ENCODE data around the gene WRAP73.
A peak's percentile ranks its signal among the peaks of the same experiment; 100 is the strongest.
"Not testable (repeated sequence)": the region's sequence is repeated elsewhere in the genome, so short reads cannot be mapped to it uniquely, and the experiment has no call there.

WRAP73 gene

GRCh38 chr1:3629561-3630160, 20.2 kb downstream of the WRAP73 start:
- Histone ChIP-seq H3K4me3 (no peak overlapping the region), H3K4me1 (no peaks in the 10 kb centered on the region), H3K27me3 (ENCODE audit: low read depth) (no peaks in the 10 kb centered on the region), H3K9me3 (no peaks in the 10 kb centered on the region), H3K36me3 (replicated peaks) (peaks cover 15% of the 10 kb centered on the region)
- in situ Hi-C loops (cut with MboI; ENCODE audit: low sequenced_read_pairs), result no loop called here
- no peak for DNase-seq (ENCODE audit: low spot score in 2 of 2)

- H3K9me3 ChIP-seq, result no peaks in the 10 kb centered on the region
- no peaks in the 10 kb centered on the region; the same call in 1 of the 2 replicates for H3K4me1 ChIP-seq
- in situ Hi-C loops (cut with MboI; ENCODE audit: low sequenced_read_pairs), result no loop called here
- H3K36me3 ChIP-seq (replicated peaks), result peaks cover 9% of the 10 kb centered on the region
- DNase-seq (ENCODE audit: low spot score in 2 of 2), result no peak
- no peak overlapping the region for H3K4me3 ChIP-seq
- no peaks in the 10 kb centered on the region for H3K27me3 ChIP-seq (ENCODE audit: low read depth)
These were observed 21.5 kb downstream of the WRAP73 start for GRCh38 chr1:3628445-3628844.

- in situ Hi-C loops (cut with MboI; ENCODE audit: low sequenced_read_pairs), result no loop called here
- Histone ChIP-seq H3K4me1 (no peaks in the 10 kb centered on the region; the same call in 1 of the 2 replicates), H3K36me3 (replicated peaks) (peaks cover 5% of the 10 kb centered on the region), H3K4me3 (no peak overlapping the region), H3K9me3 (no peaks in the 10 kb centered on the region), H3K27me3 (ENCODE audit: low read depth) (no peaks in the 10 kb centered on the region)
- no peak for DNase-seq (ENCODE audit: low spot score in 2 of 2)
These were observed 22.2 kb downstream of the WRAP73 start for GRCh38 chr1:3627515-3628253.

GRCh38 chr1:3626025-3626424, 23.9 kb downstream of the WRAP73 start:
- H3K4me3 ChIP-seq, result peak overlapping the region; percentile 93
- H3K4me1 ChIP-seq, result no peaks in the 10 kb centered on the region; the same call in 1 of the 2 replicates
- in situ Hi-C loops (cut with MboI; ENCODE audit: low sequenced_read_pairs), result no loop called here
- peaks cover 5% of the 10 kb centered on the region for H3K36me3 ChIP-seq (replicated peaks)
- no peaks in the 10 kb centered on the region for H3K27me3 ChIP-seq (ENCODE audit: low read depth)
- no peak for DNase-seq (ENCODE audit: low spot score in 2 of 2)
- no peaks in the 10 kb centered on the region for H3K9me3 ChIP-seq

GRCh38 chr1:3625151-3625907, 24.6 kb downstream of the WRAP73 start:
- peaks cover 5% of the 10 kb centered on the region for H3K36me3 ChIP-seq (replicated peaks)
- no peaks in the 10 kb centered on the region; the same call in 1 of the 2 replicates for H3K4me1 ChIP-seq
- H3K27me3 ChIP-seq (ENCODE audit: low read depth), result no peaks in the 10 kb centered on the region
- in situ Hi-C loops (cut with MboI; ENCODE audit: low sequenced_read_pairs), result no loop called here
- no peaks in the 10 kb centered on the region for H3K9me3 ChIP-seq
- H3K4me3 ChIP-seq, result peak overlapping the region; percentile 93
- peak; percentile 9 to 40 for DNase-seq (ENCODE audit: low spot score in 2 of 2)

- Histone ChIP-seq H3K27me3 (ENCODE audit: low read depth) (no peaks in the 10 kb centered on the region), H3K9me3 (no peaks in the 10 kb centered on the region), H3K4me3 (peak within 1 kb of the TSS; percentile 93), H3K4me1 (no peaks in the 10 kb centered on the region; the same call in 1 of the 2 replicates), H3K36me3 (replicated peaks) (peaks cover 5% of the 10 kb centered on the region; the same call in 1 of the 2 replicates)
- DNase-seq (ENCODE audit: low spot score in 2 of 2), result peak; percentile 94 to 99
- in situ Hi-C loops (cut with MboI; ENCODE audit: low sequenced_read_pairs), result loop anchor here (5.0 kb wide), 2 partner anchors 57 to 172 kb away; partner anchors contain the start of gene ARHGEF16
These were observed 25.4 kb downstream of the WRAP73 start, which contains the start of gene TPRG1L for GRCh38 chr1:3624200-3625136. TPRG1L (plus strand) TSS chr1:3625015; CDS start chr1:3625073, 58 bp downstream.

- Histone ChIP-seq H3K27me3 (ENCODE audit: low read depth) (no peaks in the 10 kb centered on the region), H3K4me1 (no peaks in the 10 kb centered on the region; the same call in 1 of the 2 replicates), H3K4me3 (peak overlapping the region; percentile 93), H3K9me3 (no peaks in the 10 kb centered on the region), H3K36me3 (replicated peaks) (peaks cover 5% of the 10 kb centered on the region; the same call in 1 of the 2 replicates)
- no peak for DNase-seq (ENCODE audit: low spot score in 2 of 2)
- in situ Hi-C loops (cut with MboI; ENCODE audit: low sequenced_read_pairs), result loop anchor here (5.0 kb wide), 2 partner anchors 56 to 171 kb away; partner anchors contain the start of gene ARHGEF16
These were observed 26.3 kb downstream of the WRAP73 start for GRCh38 chr1:3623441-3624199.

GRCh38 chr1:3622102-3622501, 27.8 kb downstream of the WRAP73 start:
- in situ Hi-C loops (cut with MboI; ENCODE audit: low sequenced_read_pairs), result loop anchor here (5.0 kb wide), 2 partner anchors 55 to 170 kb away; partner anchors contain the start of gene ARHGEF16
- not testable (repeated sequence) for H3K9me3 ChIP-seq; H3K4me1 ChIP-seq; DNase-seq (ENCODE audit: low spot score in 2 of 2); H3K27me3 ChIP-seq (ENCODE audit: low read depth); H3K36me3 ChIP-seq (replicated peaks); H3K4me3 ChIP-seq

- H3K36me3 ChIP-seq (replicated peaks); H3K4me1 ChIP-seq; H3K27me3 ChIP-seq (ENCODE audit: low read depth); H3K9me3 ChIP-seq; H3K4me3 ChIP-seq: not testable (repeated sequence)
- DNase-seq (ENCODE audit: low spot score in 2 of 2), result peak in 1 of 2 experiments; percentile 39
- in situ Hi-C loops (cut with MboI; ENCODE audit: low sequenced_read_pairs), result loop anchor here (5.0 kb wide), 2 partner anchors 54 to 169 kb away; partner anchors contain the start of gene ARHGEF16
These were observed 28.7 kb downstream of the WRAP73 start for GRCh38 chr1:3621151-3621671.

- no peaks in the 10 kb centered on the region for H3K27me3 ChIP-seq (ENCODE audit: low read depth)
- in situ Hi-C loops (cut with MboI; ENCODE audit: low sequenced_read_pairs), result loop anchor here (5.0 kb wide), 2 partner anchors 53 to 168 kb away; partner anchors contain the start of gene ARHGEF16
- no peak for DNase-seq (ENCODE audit: low spot score in 2 of 2)
- no peaks in the 10 kb centered on the region for H3K9me3 ChIP-seq
- H3K4me1 ChIP-seq, result no peaks in the 10 kb centered on the region; the same call in 1 of the 2 replicates
- no peaks in the 10 kb centered on the region for H3K36me3 ChIP-seq (replicated peaks)
- H3K4me3 ChIP-seq, result no peak overlapping the region
These were observed 29.2 kb downstream of the WRAP73 start for GRCh38 chr1:3620708-3621107.

GRCh38 chr1:3618881-3619671, 30.8 kb downstream of the WRAP73 start:
- DNase-seq (ENCODE audit: low spot score in 2 of 2), result peak; percentile 65 to 82
- H3K4me1 ChIP-seq, result no peaks in the 10 kb centered on the region; the same call in 1 of the 2 replicates
- in situ Hi-C loops (cut with MboI; ENCODE audit: low sequenced_read_pairs), result no loop called here

More at GRCh38 chr1:3618881-3619671, 30.8 kb downstream of the WRAP73 start:
- Histone ChIP-seq H3K4me3 (no peak overlapping the region), H3K36me3 (replicated peaks) (no peaks in the 10 kb centered on the region), H3K9me3 (no peaks in the 10 kb centered on the region), H3K27me3 (ENCODE audit: low read depth) (0 out of 2 replicates have a peak, but pooled peaks cover 2% of the 10 kb centered on the region)

Data from HAP-1 (cell line).